Endothelial cell of umbilical vein (primary cell): ENCODE data around the gene SLCO2B1. TPM values are rescaled to one million over a fixed set of nuclear protein-coding genes. Genes with fewer than 3 reads are reported as not detected.

ENCODE experiments used
- BruUV-seq: library from RNA; stranded (reverse); fragments of 400-500 nt; replicated peaks from 2 replicates; lab custom pipeline; 2021; lab: Mats Ljungman, UMichigan
- CTCF ChIA-PET: fragments of 300-600, 350-600 bp; sonication (Branson Sonifier 250); formaldehyde crosslinking; loops from one replicate; lab custom pipeline; 2021; ENCODE audit warnings: antibody characterized with exemption, inconsistent platforms; lab: Charles Lee
- POLR2A ChIA-PET: fragments of 300-600, 350-600 bp; sonication (Branson Sonifier 250); formaldehyde crosslinking; loops from one replicate; lab custom pipeline; 2021; ENCODE audit warnings: antibody characterized with exemption, inconsistent platforms; lab: Charles Lee
- DNase-seq: peaks from one replicate; pipeline ENCODE4 v3.0.0-alpha.2; 2011; ENCODE audit warnings: low read depth, low spot score
- FAIRE-seq: peaks from 2 replicates; lab custom pipeline; 2011; peaks lifted over from hg19 to GRCh38; lab: Jason Lieb, UNC
- H2AFZ ChIP-seq: 2 replicates; pipeline ENCODE4 v1.6.0; 2012; ENCODE audit warnings: low read depth, low read length, control low read depth, inconsistent platforms
- H3K27ac ChIP-seq: 2 replicates; pipeline ENCODE4 v1.5.1; 2011; ENCODE audit warnings: low read depth, mild to moderate bottlenecking, control low read depth, low read length, moderate library complexity; ENCODE audit not compliant: insufficient read depth
- H3K27me3 ChIP-seq, 2 experiments: 2 replicates each; pipeline versions ENCODE4 v1.6.0 to v1.6.1; 2011; ENCODE audit warnings: low read length in 2 of 2, mixed read lengths in 1 of 2; ENCODE audit not compliant: control insufficient read depth in 2 of 2, insufficient read depth in 2 of 2
- H3K36me3 ChIP-seq, 2 experiments: 2 replicates in 1 of 2; 3 replicates in 1 of 2; pipeline ENCODE4 v1.5.1; 2011; ENCODE audit warnings: low read length in 2 of 2, mild to moderate bottlenecking in 1 of 2, moderate library complexity in 1 of 2; ENCODE audit not compliant: control insufficient read depth in 2 of 2, insufficient read depth in 2 of 2; ENCODE audit errors: extremely low read depth in 1 of 2
- H3K4me1 ChIP-seq: 3 replicates; pipeline ENCODE4 v1.5.1; 2011; ENCODE audit warnings: mild to moderate bottlenecking, low read length; ENCODE audit not compliant: control insufficient read depth, insufficient read depth; ENCODE audit errors: extremely low read depth
- H3K4me2 ChIP-seq: 2 replicates; pipeline ENCODE4 v1.6.1; 2011; ENCODE audit warnings: low read length, control low read depth, mixed read lengths; ENCODE audit not compliant: insufficient read depth
- H3K4me3 ChIP-seq, 3 experiments: fragments of 200-600 bp in 1 of 3; sonication (generic), shearing (Covaris generic) in 1 of 3; replicated peaks in 1 of 3; 2 replicates each; pipeline ENCODE4 v1.5.1; 2011 to 2016; ENCODE audit warnings: control low read depth in 3 of 3, low read length in 3 of 3, mild to moderate bottlenecking in 2 of 3, inconsistent platforms in 1 of 3, low read depth in 1 of 3, moderate library complexity in 1 of 3; ENCODE audit not compliant: insufficient read depth in 1 of 3
- H3K79me2 ChIP-seq: 2 replicates; pipeline ENCODE4 v1.6.0; 2012; ENCODE audit warnings: low read length, inconsistent platforms; ENCODE audit not compliant: control insufficient read depth, insufficient read depth
- H3K9ac ChIP-seq: replicated peaks from 2 replicates; pipeline ENCODE3; 2011; ENCODE audit warnings: low read length, control low read depth; ENCODE audit not compliant: insufficient read depth; ENCODE audit errors: extremely low read depth
- H3K9me1 ChIP-seq: replicated peaks from 3 replicates; pipeline ENCODE4 v1.6.0; 2011; ENCODE audit warnings: mild to moderate bottlenecking, low read length; ENCODE audit not compliant: control insufficient read depth, insufficient read depth; ENCODE audit errors: extremely low read depth
- H3K9me3 ChIP-seq: replicated peaks from 2 replicates; pipeline ENCODE4 v1.5.1; 2012; ENCODE audit warnings: low read length, inconsistent platforms; ENCODE audit not compliant: control insufficient read depth, insufficient read depth
- H4K20me1 ChIP-seq: replicated peaks from 2 replicates; pipeline ENCODE3; 2011; ENCODE audit warnings: mild to moderate bottlenecking, low read length; ENCODE audit not compliant: control insufficient read depth, insufficient read depth; ENCODE audit errors: extremely low read depth
- CTCF ChIP-seq, 2 donors: IDR thresholded peaks; 1 replicate in 1 of 2; 2 replicates in 1 of 2; pipeline ENCODE4 v1.5.1; 2011; ENCODE audit warnings: low read length in 2 of 2, mild to moderate bottlenecking in 2 of 2, moderate library complexity in 2 of 2, control low read depth in 1 of 2, inconsistent platforms in 1 of 2, low read depth in 1 of 2; ENCODE audit not compliant: insufficient read depth in 1 of 2; ENCODE audit errors: extremely low read depth in 1 of 2
- EZH2 ChIP-seq: IDR thresholded peaks from 2 replicates; pipeline ENCODE4 v1.6.1; 2012; ENCODE audit warnings: borderline replicate concordance, low read depth, mild to moderate bottlenecking, moderate library complexity, low read length, inconsistent platforms; ENCODE audit not compliant: severe bottlenecking
- FOS ChIP-seq: IDR thresholded peaks from 2 replicates; pipeline ENCODE4 v1.6.1; 2011; ENCODE audit warnings: mild to moderate bottlenecking, low read length, moderate library complexity, borderline replicate concordance; ENCODE audit not compliant: insufficient read depth
- GATA2 ChIP-seq: IDR thresholded peaks from 2 replicates; pipeline ENCODE4 v1.7.0; 2011; ENCODE audit warnings: low read depth, mild to moderate bottlenecking, moderate library complexity, mixed read lengths, low read length; ENCODE audit not compliant: insufficient read length, insufficient read depth
- JUN ChIP-seq: IDR thresholded peaks from 2 replicates; pipeline ENCODE4 v1.6.1; 2011; ENCODE audit warnings: borderline replicate concordance, low read depth; ENCODE audit not compliant: insufficient read length, insufficient read depth
- MAX ChIP-seq: IDR thresholded peaks from 2 replicates; pipeline ENCODE4 v1.6.1; 2011; ENCODE audit not compliant: insufficient read depth, insufficient read length
- MYC ChIP-seq: IDR thresholded peaks from one replicate; pipeline ENCODE4 v1.6.1; 2011; ENCODE audit warnings: mild to moderate bottlenecking, low read depth, low read length
- POLR2A ChIP-seq: IDR thresholded peaks from 2 replicates; pipeline ENCODE4 v1.6.1; 2012; ENCODE audit warnings: low read depth, mild to moderate bottlenecking, control low read depth, low read length
- POLR2AphosphoS5 ChIP-seq: IDR thresholded peaks from 2 replicates; pipeline ENCODE4 v1.6.1; 2012; ENCODE audit warnings: low read depth, mild to moderate bottlenecking, control low read depth, low read length, moderate library complexity; ENCODE audit not compliant: insufficient read depth
- dilution Hi-C: fragments of 300-500 bp; cut with MboI; formaldehyde crosslinking; loops from one replicate; pipeline ENCODE4 v1.15.0; 2019; ENCODE audit warnings: low sequenced_read_pairs; ENCODE audit not compliant: extremely low pct_ligation_motif_present
- intact Hi-C: fragments of 100-400 bp; cut with micrococcal nuclease; formaldehyde crosslinking; loops from one replicate; pipeline ENCODE4 v1.10.0; 2022
- polyA plus RNA-seq, 4 experiments: library from polyadenylated mRNA; depleted of rRNA in 3 of 4; stranded (reverse) in 3 of 4; unstranded in 1 of 4; fragments of >200 nt; gene quantifications; 2 replicates each; pipeline versions ENCODE4 v1.2.1 to v1.2.3, GENCODE V29; 2011 to 2012; ENCODE audit warnings: missing spikeins in 1 of 4
- total RNA-seq: library from RNA; stranded (reverse); gene quantifications from 2 replicates; pipeline ENCODE4 v1.2.3, GENCODE V29; 2021

The SLCO2B1 gene
- total and polyA plus RNA-seq, 2 donors (not counting 3 experiments of a cell fraction or from before 2014, with no cell fraction given), result 0.04 TPM; not detected in 1

- Histone ChIP-seq H3K9ac (no peak overlapping the region), H3K27ac (no peak overlapping the region), H3K36me3 (no peaks in the 10 kb centered on the region), H2AFZ (no peak overlapping the region), H3K4me3 (no peak overlapping the region), H3K9me3 (no peaks in the 10 kb centered on the region), H3K79me2 (no peaks in the 10 kb centered on the region), H3K27me3 (peaks cover 15 to 24% of the 10 kb centered on the region in 2 experiments), H3K4me2 (no peak overlapping the region), H4K20me1 (no peaks in the 10 kb centered on the region), H3K9me1 (no peaks in the 10 kb centered on the region), H3K4me1 (no peaks in the 10 kb centered on the region)
- no TSS peak for BruUV-seq
- ChIA-PET POLR2A (no interaction called here), CTCF (interaction anchor here (1.3 to 4.5 kb wide), 6 partner anchors 9 to 99 kb away, joined by 3 to 42 read pairs (median 4); no protein-coding TSS in a partner anchor)
- DNase-seq (no peak), FAIRE-seq (no peak)
- intact Hi-C loops, result no loop called here
- no peak for TF ChIP-seq MYC
- TF ChIP-seq POLR2A, result no peak
- TF ChIP-seq JUN, result no peak
- TF ChIP-seq FOS, result no peak
- no peak for TF ChIP-seq EZH2
- TF ChIP-seq CTCF (IDR thresholded peaks at IDR 0.05; ENCODE audit: extremely low read depth in 1 of 2, insufficient read depth in 1 of 2, low read depth in 1 of 2, low read length in 2 of 2), result no peak
- no peak for TF ChIP-seq MAX
- no peak for TF ChIP-seq GATA2
- no peak for TF ChIP-seq POLR2AphosphoS5
- dilution Hi-C loops, result no loop called here
These were observed 991 bp upstream of the SLCO2B1 start for GRCh38 chr11:75149766-75150465.
